ENCODE results near the gene MBNL1.
"Not testable (repeated sequence)": the region's sequence is repeated elsewhere in the genome, so short reads cannot be mapped to it uniquely, and the experiment has no call there.

MBNL1 gene

DNA sequence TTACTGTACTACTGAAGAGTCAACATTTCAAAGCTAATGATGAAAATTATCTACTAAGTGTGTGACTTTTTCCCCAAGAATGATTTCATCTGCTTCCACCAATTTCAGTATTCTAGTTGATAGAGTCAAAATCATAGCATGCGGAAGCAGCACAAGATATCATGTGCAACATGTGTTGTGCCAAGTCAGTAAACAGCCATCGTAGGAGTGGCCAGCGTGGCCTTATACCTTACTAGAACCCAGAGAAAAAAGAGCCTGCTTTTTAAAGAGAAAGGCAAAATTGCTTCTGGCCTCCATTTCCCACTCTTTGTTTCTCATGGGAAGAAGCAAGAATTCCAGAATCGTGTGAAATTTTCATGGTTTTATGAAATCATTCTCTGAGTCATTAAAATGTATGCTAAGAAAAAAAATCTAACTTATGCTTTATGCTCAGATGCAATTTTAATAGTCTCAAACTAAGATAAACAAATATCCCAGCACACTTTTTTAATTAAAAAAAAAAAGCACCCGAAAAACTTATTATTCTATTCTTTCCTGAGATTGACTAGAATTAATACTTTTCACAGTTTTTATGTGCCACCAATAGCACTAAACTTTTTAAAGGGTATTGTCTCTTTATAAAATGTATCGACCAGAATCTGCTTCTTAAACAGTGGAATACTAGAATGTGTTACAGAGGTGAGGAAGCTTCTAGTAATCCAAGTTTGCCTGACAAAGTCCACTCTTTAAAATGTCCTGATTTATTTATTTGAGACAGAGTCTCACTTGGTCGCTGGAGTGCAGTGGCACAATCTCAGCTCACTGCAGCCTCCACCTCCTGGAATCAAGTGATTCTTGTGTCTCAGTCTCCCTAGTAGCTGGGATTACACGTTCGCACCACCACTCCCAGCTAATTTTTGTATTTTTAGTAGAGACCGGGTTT lies 87.3 kb downstream of the MBNL1 start:
- DNase-seq = no peak

DNA sequence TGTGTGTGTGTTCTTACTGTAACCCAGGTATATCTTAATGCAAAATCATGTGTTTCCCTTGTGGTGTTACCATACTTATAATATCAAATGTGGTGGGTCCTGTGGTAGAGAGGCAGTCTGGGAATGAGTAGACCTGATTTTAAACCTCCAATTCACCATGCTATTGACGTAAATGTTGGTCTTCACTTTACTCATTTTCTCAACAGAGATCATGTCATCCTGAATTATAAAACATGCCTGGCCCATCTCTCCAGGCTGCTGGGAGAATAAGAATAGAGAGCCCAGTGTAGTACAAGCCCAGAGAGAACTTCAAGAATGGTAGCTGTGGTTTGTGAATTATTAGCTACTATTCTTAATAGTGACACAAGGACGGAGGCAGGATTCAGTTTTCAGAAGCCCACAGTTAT lies 88.1 kb downstream of the MBNL1 start:
- no peak for DNase-seq

DNA sequence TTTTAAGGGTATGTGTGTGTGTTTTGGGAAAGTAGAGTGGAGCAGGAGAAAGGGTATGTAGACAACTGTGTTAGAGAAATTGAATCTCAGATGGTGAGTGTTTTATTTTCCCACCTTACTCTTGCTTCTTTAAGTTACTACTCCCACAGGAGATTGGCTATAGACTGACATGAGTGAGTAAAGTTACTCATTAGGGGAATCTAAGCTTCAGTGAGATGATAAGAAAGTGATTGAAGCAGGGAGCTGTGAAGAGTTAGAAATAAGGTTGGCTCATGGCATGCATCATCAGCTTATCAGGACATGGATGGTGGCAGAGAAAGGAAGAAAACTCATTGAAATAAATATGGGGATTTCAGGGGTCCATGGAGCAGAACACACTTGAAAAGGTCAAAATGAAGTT lies 88.9 kb downstream of the MBNL1 start:
- DNase-seq = no peak

DNA sequence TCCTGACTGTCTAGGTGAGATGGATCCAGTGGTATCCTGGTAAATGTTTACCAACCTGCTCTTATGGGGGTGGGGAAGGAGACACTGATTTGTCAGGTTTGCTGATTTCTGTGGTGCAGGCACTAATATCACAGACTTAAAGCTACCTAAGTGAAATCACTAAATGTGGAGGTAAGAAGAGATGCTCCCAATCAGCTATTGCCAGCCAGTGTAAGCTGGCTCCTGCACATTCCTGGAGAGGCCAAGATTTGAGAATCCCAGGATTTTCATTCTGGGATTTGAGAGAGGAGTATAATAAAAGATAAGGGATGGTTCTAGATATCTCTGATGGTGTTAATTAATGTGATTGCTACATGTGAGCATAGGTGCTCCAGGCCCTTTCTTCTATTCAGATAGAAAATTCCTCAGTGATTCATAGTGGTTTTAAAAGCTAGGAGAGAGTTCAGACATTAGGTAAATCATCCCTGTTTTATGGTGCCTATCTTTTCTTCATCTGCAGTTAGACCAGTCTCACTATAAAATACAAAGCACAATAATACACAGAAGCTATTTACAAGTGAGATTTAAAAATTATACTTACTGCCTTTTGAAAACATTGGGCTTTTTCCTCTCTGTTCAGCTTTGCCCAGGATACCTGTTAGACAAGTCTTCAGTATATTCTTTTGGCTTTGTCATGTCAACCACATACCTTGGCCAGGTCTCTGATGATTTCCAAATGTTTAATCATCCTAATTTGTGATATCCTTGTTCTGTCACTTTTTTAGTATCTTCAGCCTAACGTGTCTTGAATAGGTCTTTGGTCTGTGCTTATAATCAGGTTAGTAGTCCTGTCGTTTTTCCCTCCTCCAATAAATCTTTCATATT lies 90.9 kb downstream of the MBNL1 start:
- no peak for DNase-seq

DNA sequence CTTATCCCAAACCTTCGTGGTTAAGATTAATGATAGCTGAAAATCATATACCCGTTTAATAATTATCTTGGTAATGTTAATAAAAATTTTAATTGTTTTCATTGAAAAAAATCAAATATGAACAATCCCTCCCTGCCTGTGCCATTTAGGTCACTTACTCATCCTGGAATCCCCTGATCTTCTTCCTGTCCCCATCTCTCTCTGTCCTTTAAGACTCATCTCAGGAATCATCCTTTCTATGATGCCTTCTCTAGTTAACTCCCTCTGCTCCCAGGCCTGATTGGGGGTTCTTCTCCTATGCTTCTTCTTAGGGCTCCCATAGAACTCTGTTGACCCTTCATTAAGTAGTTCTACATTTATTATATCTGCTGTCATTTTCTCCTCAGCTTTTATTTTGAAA lies 91.6 kb downstream of the MBNL1 start:
- no peak for DNase-seq

DNA sequence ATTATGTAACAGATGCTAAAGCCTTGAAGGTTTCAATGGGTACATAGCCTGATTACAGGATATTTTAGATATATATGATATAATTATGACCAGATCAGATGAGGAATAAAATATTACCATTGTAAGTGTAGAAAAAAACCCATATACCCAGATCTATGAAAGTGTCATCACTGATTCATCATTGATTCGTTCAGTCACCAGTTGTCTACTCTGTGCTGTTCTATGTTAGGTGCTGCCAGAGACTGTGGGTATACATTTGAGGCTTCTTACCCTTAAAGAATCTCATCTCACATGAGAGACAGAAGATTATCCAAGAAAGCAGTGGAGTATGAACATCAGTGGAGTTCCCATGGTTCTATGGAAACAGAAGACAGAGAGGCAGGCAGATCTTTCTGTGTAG lies 92.2 kb downstream of the MBNL1 start:
- no peak for DNase-seq

DNA sequence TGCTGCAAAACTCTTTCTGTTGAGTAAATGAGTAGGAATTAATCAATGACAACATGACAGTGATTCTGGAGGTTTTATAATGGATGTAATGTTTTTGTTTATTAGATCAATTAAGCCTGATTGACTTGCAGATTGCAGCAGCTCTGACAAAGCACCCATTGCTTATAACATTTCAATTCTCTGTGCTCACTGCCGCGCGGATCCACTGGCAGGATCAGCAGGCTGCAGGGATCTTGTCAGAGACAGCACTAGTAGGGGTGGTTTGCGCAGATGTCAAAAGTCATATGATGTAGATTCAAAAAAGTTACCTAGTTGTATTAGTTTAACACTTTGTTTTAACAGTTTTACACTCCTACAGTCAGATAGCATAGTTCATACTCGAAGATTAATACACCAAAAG lies 93.4 kb downstream of the MBNL1 start:
- DNase-seq = no peak

DNA sequence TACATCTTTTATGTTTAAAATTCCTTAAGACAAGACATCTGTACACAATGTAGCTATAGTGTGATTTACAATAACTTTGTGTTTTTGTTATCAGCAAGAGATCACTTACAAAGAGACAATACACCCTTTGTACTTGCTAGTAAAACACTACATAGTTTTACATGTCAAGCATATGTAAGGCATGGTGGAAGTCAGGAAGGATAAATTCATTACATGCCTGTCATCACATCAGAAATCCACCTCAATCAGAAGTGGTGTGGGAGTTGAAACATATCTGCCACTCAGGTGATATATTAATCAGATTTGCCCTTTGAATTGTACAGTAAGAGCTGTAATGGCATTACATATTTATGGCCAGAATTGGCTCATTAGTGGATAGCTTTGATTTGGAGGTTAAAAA lies 95.5 kb downstream of the MBNL1 start:
- DNase-seq = no peak

DNA sequence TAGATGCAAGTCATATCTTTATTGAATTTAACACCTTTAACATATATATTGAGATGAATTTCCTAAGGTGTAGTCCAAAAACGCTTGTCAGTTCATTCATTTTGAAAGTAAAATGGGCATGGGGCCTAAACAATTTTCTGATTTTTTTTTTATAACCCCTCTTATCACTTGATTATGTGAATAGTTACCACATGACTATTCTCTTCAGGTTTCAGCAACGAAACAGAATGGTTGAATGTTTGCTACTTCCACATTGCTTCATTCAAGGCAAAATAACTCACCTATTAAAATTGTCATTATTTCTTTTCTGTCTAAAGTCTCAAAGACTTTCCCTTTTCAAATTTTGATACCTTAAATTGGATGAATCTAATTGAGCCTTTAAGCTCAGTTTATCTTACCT lies 96.4 kb downstream of the MBNL1 start:
- DNase-seq = no peak

DNA sequence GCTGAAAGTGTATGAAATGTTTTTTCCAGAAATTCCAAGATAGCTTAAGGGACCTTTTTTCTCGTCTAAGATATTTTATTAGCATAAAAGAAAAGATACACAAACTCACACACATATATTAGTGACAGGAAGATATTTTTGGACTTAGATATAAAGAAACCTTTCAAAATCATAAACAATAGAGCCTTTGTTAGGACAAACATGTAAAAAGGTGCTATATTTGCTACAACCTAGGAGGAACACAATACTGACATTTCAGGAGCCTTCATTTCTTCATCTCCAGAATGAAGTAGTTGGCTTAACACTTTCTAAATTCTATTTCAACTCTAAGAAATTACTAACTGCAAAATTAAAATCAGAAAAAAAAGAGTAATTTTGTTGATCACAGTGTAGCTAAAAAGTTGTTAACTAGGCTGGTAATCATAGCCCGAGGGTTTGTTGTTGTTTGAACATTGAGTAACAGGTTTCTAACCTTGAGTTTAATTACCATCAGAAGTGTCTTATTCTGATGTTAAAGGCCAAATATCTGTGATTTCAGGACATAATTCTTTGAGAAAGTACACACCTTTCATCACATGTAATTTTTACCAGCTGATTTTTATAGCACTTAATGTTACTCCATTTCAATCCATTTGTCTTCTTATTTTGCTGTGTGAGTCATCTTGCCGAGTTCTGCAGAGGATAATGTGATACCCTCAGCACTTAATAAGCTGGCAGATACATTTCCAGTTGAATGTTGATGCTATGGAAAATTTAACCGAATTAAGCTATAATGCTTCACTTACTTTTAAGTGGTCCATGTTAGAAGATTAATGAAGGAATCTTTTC lies 97.3 kb downstream of the MBNL1 start:
- no peak for DNase-seq

DNA sequence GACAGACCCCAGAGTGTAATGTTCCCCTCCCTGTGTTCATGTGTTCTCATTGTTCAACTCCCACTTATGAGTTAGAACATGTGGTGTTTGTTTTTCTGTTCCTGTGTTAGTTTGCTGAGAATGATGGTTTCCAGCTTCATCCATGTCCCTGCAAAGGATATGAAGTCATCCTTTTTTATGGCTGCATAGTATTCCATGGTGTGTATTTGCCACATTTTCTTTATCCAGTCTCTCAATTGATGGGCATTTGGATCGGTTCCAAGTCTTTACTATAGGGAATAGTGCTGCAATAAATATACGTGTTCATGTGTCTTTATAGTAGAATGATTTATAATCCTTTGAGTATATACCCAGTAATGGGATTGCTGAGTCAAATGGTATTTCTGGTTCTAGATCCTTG lies 98.5 kb downstream of the MBNL1 start:
- not testable (repeated sequence) for DNase-seq

DNA sequence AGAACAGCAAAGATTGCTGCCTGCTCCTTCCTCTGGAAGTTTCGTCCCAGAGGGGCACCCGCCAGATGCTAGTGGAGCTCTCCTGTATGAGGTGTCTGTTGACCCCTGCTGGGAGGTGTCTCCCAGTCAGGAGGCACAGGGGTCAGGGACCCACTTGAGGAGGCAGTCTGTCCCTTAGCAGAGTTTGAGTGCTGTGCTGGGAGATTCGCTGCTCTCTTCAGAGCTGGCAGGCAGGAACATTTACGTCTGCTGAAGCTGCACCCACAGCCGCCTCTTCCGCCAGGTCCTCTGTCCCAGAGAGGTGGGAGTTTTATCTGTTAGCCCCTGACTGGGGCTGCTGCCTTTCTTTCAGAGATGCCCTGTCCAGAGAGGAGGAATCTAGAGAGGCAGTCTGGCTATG lies 103.9 kb downstream of the MBNL1 start:
- not testable (repeated sequence) for DNase-seq

DNA sequence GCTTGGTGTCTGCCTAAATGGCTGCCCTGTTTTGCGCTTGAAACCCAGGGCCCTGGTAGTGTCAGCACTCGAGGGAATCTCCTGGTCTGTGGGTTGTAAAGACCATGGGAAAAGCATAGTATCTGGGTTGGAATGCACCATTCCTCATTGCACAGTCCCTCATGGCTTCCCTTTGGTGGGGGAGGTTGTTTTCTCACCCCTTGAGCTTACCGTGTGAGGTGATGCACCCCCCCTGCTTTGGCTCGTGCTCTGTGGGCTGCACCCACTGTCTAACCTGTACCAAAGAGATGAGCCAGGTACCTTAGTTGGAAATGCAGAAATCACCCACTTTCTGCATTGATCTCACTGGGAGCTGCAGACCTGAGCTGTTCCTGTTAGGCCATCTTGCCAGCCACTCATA lies 104.7 kb downstream of the MBNL1 start:
- no peak for DNase-seq

DNA sequence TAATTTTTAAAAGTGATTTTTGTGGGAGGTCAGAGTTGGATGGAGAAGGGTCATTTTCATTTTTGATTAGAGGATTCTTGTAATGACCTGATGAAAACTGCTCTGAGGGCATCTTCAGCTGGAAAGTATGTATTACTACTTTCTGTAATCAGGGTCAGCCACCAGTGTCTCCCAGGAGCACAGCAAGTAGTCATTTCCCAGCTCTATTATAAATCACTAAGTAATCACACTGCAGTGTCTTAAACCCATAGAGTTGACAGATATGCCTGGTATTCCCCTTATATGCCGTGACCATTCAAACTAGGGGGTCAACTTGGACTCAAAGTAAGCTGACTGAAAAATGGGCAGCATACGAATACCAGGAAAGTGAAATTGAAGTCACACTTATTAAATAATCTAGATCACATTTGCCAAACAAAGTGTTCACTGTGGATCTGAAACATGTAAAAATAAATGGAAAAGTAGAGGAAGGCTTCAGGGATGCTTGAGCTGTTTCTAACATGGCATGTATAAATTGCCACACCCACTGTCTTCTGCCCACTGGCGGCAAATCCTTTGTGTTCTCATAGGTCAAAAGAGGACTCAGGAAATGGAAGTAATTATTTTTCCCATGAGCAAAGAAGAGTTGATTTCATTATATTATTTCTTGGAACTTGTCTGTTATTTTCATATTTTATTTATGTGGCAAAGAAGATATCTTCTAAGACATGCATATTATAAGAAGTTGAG lies 105.7 kb downstream of the MBNL1 start:
- no peak for DNase-seq

DNA sequence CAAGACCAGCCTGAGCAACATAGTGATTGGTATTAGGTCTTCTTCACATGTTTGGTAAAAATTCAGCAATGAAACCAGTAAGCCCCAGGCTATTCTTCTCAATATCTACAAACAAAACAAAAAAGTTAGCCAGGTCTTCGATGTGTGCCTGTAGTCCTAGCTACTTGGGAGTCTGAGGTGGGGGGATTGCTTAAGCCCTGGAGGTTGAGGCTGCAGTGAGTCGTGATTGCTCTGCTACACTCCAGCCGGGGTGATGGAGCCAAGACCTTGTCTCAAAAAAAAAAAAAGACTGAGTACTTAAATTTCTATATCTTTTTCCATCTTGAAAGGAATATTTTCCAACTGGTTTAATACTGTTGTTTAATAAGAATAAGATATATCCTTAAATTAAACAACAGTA lies 106.8 kb downstream of the MBNL1 start:
- DNase-seq = no peak

DNA sequence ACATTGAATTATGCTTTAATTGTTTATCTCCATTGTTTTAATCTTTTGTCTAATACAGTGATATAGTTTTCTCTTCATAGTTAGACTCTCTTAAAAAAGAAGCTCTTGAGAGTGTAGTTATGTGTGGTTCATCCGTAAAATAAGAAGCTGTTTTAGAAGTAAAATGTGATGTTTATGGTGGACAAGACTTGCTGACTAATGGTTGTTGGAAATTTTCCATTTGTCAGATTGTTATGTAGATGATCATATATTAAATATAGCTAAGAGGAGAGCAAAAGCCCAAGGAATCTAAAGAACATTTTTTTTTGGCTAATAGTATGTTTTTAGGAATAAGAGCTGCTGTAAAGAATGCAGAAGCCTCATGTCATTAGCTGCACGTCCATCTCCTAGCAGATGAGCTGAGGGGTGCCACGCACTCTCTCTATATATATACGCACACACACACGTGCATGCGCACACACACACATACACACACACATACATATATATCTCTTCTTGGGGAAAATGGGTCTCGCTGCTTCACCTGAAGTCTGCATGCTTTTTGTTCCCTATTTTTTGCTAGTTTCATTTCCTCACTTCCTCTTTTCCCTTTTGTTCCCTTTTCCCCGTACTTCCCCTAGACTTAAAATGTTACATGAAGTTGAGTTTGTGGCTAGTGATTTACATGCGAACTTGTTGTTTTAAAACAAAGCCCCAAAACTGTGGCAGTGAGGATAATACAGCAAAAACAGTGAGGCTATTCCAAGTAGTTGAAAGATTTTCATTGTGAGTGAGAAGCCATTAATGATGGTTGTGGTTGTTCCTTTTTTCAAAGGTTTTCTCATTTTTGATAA lies 107.8 kb downstream of the MBNL1 start:
- no peak for DNase-seq

DNA sequence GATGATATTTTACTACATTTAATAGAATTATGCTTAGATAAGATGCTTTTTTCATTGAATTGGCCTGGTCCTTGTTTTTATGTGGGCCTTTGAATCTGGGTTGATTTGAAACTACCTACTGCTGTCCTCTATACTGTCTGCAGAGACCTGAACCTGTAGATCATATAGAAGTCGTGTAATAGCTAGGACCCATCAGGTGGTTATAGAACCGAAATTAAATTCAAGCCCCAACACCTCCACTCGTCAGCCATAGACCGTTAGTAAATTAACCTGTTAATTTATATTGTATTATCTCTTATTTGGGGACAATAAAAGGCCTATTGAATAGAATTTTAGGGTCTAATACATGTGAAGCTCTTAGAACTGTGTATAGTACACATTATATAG lies 108.4 kb downstream of the MBNL1 start:
- DNase-seq = no peak

DNA sequence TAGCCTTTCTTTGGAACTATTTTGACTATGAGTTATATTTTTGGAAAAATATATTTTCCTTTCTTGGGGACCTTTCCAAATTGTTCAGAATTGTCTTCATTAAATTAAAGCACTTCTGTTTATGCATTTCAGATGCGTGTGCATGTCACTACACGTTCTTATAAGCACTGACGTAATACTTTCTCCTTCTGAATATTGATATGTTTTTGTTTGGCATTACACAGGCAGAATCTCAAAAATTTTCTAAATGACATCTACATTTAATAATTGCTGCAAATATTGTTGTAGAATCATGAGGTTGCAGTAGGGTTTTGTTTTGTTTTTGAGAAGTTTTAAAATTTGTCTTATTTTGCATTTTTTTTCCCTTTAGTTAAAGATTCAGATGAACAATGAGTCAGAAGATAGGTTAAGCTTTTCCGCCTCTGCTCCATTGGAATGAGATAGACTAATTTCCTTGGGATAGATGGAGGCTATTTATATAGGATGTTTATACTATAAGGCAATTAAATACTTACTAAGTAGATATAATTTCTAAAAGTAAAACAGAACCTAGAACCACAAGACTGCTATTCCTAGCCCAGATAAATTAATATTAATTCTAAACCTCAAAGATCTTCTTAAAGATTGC lies 110.8 kb downstream of the MBNL1 start:
- no peak for DNase-seq

DNA sequence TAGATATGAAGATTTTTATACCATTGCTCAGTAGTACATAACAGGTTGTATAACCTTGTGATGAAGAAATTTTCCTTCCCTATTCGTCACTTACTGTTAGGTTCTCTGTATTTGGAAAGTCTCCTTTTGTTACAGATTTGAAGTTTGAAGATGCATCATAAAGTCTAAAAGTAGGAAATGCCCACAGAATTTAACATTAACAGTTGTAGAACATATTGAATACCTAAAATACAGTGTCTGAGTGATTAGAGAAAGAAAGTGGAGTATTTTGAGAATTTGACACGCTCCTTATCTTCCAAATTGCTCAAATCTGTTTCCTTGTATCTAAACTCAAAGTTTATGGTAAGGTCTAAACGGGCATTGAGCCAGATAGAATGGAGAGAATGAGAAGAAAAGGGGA lies 111.3 kb downstream of the MBNL1 start:
- no peak for DNase-seq

DNA sequence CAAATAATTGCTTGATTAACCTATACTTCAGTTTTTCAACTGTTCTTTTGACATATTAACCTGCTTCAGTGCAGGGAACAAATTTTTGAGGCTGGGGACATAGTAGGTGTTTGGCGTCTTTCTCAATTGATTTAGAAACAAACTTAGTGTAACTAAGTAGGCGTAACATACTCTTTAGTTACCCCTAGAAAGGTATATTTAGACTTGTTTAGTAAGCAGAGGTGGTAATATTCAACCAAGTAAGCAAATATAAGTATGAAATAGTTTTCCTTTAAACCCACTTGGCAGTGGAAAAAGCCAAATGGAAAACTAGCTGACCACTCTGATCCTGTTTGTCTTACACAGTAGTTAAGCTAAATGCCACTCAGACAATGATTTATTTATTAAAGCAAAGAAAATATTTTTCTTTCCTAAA lies 113.2 kb downstream of the MBNL1 start:
- no peak for DNase-seq
